Non-pigmented ciliary epithelial cell (primary cell): Measurements from ENCODE around the gene C17orf107.

Experiments used
- DNase-seq: peaks from one replicate; pipeline ENCODE4 v3.0.0-alpha.2; 2010; ENCODE audit warnings: low read depth

The C17orf107 gene

DNA sequence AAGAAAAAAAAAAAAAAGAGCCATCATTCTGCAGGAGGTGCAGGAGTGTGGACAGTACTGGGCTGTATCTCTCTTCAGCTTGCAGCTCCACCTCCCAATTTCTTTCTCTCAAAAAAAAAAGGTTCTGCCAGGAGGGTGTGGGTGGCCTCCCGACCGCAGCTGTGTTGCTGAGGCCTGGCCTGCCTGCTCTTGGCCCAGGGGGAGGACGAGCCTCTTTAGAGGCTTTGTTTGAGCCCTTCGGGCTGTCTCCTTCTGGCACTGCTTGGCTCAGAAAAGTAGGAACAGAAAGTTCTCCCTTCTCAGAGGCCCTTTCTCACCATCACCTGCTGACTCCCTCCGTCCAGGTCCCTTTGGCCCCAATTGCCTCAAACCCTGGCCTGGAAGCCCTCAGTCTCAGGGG lies 22.2 kb upstream of the C17orf107 start:
- DNase-seq, result no peak

DNA sequence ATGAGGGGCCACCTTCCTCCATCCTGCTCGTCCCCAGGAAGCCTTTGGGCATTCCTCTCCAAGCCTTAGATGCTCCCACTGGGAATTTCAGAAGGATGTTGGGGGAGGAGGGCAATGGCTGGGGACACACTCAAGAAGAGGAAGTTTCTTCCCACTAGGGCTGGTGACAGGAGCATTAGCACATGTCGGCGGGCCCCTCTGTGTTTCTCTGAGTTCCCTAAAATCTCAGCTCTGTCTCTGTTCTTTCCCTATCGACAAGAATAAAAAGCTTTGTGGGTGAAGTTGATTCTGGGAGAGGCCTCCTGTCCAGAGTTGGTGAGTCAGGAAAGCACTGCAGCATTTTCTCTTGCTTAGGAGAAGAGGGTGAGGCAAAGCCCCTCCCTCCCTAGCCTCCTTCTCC lies 19.7 kb upstream of the C17orf107 start:
- no peak for DNase-seq

DNA sequence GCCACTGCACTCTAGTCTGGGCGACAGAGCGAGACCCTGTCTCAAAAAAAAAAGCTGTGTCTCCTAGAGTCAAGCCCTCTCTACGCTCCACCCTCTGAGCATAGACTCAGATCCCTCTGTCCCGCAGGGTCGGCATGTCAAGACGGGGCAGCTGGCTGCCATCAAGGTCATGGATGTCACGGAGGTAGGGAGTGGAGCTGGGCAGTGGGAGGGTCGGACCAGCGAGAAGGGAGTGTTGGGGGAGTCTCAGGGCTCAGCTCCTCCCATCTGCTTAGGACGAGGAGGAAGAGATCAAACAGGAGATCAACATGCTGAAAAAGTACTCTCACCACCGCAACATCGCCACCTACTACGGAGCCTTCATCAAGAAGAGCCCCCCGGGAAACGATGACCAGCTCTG lies 18.5 kb upstream of the C17orf107 start:
- no peak for DNase-seq

DNA sequence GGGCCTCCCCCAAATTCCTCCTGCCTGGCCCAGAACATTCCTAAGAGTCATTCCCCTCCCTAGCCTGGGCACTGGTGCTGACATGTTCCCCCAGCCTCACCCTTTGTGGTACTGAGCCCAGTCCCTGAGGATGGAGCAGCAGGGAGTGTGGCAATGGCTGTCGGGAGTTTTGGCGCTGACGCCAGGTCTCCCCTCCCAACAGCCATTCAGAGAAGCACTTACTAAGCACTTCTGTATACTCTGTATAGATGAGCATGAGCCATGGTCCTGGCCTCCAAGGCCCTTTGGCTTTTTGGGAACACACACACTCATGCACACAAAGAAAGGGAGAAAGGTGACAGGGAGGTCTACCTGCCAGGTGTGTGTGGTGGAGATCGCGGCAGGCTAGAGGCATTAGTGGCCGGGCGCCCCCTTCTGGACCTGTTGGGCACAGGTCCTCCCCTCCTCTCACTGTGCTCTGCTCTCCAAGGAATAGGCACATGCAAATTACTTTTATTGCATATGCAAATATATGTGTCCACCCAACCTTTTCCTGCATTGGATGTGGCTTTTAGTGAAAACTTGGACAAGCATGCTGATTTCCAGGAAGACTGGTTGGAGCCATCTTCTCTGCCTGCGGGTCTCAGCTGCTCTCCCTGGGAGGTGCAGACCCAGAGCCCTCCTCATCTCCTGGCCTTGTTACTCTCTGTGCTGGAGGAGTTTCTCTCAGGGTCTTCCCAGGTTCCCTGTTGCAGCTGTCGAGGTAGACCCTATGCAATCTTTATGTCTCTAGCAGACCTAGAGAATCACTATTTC lies 17.4 kb upstream of the C17orf107 start:
- DNase-seq, result no peak

DNA sequence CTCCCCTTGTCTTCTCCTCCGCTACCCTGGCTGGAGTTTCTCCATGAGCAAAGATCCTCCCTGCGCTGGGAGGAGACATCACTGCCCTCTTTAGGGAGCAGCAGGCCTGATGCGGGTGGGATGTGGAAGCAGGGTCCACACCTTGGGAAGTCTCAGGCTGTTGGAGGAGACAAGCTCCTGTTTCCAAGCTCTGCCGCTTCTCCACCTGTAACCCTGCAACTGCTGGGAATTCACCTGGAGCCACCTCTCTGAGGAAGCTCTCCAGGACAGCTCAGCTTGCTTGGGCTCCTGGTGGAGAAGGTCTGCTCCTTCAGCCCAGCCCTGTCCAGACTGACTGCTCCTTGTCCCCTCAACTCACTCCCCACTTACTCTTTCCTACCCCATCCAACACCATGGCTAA lies 14.8 kb upstream of the C17orf107 start:
- DNase-seq, result no peak

- no peak for DNase-seq
Measured at GRCh38 chr17:4886830-4887229, 12.5 kb upstream of the C17orf107 start.

DNA sequence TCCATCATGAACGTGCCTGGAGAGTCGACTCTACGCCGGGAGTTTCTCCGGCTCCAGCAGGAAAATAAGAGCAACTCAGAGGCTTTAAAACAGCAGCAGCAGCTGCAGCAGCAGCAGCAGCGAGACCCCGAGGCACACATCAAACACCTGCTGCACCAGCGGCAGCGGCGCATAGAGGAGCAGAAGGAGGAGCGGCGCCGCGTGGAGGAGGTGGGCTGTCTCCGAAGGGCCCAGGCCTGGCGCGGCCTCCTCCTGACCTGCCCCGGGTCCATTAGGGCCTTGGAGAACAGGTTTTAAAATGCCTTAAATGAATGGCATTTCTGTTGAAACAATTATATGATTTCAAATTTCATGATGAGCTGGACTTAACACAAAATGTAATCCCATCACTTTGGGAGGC lies 11.8 kb upstream of the C17orf107 start:
- no peak for DNase-seq

GRCh38 chr17:4891411-4892410 lies 7.6 kb upstream of the C17orf107 start:
- DNase-seq, result no peak

- no peak for DNase-seq
Measured at GRCh38 chr17:4892499-4893221, 6.7 kb upstream of the C17orf107 start.

- DNase-seq, result no peak
Measured at GRCh38 chr17:4893272-4893671, 6.1 kb upstream of the C17orf107 start.

- DNase-seq, result no peak
Measured at GRCh38 chr17:4893721-4894560, 5.4 kb upstream of the C17orf107 start.

DNA sequence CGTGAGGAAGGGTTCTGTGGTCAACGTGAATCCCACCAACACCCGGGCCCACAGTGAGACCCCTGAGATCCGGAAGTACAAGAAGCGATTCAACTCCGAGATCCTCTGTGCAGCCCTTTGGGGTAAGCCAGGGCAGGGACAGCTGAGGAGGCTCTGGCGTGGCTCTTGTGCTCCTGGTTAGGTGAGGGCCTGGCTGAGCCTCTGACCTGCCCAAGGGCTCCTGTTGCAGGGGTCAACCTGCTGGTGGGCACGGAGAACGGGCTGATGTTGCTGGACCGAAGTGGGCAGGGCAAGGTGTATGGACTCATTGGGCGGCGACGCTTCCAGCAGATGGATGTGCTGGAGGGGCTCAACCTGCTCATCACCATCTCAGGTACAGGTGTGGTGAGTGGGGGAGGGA lies 4.2 kb upstream of the C17orf107 start:
- DNase-seq, result no peak

GRCh38 chr17:4895657-4896331 lies 3.5 kb upstream of the C17orf107 start:
- no peak for DNase-seq

DNA sequence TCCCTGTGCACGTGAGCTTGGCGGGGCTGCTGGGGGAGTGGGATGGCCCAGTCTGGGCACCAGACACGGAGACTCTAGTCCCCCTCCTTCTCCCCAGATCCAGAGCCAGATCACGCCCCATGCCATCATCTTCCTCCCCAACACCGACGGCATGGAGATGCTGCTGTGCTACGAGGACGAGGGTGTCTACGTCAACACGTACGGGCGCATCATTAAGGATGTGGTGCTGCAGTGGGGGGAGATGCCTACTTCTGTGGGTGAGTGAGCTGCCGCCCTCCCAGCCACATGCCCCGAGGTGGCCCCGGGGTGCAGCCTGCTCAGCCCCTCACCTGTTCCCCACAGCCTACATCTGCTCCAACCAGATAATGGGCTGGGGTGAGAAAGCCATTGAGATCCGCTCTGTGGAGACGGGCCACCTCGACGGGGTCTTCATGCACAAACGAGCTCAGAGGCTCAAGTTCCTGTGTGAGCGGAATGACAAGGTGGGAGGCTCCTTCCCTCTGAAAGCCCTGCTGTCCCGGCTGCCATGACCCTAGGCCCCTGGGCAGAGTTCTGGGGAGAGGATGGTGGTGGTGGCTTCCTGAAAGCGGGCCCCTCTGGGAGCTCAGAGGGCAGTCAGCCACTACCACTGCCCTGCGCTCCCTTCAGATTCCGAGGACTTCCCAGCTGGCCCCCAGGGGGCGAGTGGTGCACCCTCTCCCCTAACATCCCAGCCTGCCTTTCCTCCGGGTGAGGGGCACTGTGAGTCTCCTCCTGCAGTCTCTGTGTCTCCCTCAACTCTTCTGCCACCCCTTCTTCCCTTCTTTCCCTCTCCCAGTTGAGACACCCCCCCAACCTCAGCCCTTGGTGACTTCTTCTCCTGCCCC lies 2.8 kb upstream of the C17orf107 start:
- no peak for DNase-seq

DNA sequence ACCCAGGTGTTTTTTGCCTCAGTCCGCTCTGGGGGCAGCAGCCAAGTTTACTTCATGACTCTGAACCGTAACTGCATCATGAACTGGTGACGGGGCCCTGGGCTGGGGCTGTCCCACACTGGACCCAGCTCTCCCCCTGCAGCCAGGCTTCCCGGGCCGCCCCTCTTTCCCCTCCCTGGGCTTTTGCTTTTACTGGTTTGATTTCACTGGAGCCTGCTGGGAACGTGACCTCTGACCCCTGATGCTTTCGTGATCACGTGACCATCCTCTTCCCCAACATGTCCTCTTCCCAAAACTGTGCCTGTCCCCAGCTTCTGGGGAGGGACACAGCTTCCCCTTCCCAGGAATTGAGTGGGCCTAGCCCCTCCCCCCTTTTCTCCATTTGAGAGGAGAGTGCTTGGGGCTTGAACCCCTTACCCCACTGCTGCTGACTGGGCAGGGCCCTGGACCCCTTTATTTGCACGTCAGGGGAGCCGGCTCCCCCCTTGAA lies 2.1 kb upstream of the C17orf107 start:
- DNase-seq, result no peak

DNA sequence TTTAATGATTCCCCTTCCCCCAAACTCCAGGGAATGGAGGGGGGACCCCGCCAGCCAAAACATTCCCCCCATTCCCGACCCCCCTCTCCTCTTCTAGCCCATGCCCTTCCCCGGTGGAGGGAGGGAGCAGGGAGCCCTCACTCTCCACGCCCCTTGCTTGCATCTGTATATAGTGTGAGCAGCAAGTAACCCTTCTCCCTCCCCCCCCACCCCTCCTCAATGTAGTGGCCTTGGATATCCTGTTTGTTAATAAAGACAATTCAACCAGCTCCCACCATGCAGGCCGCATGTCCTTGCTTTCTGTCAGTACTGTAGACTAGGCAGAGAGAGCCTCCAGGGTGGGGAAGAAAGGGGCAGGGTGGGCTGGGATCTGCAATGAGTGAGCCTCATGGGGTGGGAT lies 1.6 kb upstream of the C17orf107 start:
- DNase-seq, result no peak

- no peak for DNase-seq
Measured at GRCh38 chr17:4898351-4898750, 985 bp upstream of the C17orf107 start.

GRCh38 chr17:4898927-4899326 lies 409 bp upstream of the C17orf107 start:
- DNase-seq, result no peak

DNA sequence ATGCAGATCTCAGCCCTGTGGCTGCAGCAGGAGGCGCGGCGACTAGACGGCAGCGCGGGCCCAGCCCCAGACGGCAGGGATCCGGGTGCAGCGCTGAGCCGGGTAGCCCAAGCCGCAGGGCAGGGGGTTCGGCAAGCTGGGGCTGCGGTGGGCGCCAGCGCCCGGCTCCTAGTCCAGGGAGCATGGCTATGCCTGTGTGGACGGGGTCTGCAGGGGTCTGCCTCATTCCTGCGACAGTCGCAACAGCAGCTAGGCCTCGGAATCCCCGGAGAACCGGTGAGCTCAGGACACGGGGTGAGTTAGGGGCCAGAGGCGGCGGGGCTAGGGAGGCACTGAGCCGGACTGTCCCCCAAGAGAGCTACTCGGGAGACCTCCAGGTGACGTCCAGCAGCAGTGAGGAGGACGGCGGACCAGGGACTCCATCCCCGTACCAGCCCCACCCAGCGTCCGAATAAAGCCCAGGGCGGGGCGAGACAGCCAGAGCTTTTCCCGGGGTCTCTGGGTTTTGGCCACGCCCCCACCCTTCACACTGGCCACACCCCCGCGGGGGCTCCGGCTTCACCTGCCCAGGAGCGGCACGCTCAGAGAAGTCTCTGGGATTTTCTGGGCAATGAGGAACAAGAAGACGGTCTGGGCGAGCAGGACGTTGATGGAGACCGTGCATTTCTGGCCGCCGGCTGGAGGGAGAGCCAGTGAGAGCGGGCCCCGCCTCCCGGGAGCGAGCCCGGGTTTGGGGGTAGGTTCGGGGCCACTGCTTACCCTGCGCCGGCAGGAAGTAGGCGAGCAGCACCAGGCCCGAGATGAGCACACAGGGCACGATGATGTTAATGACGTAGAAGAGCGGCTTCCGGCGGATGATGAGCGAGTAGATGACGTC lies 1.1 kb downstream of the C17orf107 start:
- no peak for DNase-seq
